BE2C (cell line): Measurements from ENCODE around the gene SCN11A.

Experiments used
- DNase-seq: peaks from one replicate; pipeline ENCODE4 v3.0.0-alpha.2; 2020
- H3K27me3 ChIP-seq: fragments of 250-450 bp; sonication (Bioruptor Pico); 2 replicates; pipeline ENCODE4 v1.5.1; 2020; ENCODE audit warnings: mild to moderate bottlenecking
- H3K36me3 ChIP-seq: fragments of 250-450 bp; sonication (Bioruptor Pico); 2 replicates; pipeline ENCODE4 v1.5.1; 2020; ENCODE audit warnings: mild to moderate bottlenecking
- H3K4me1 ChIP-seq: fragments of 250-450 bp; sonication (Bioruptor Pico); 2 replicates; pipeline ENCODE4 v1.5.1; 2020
- H3K4me3 ChIP-seq: 2 replicates; pipeline ENCODE4 v1.5.1; 2011; ENCODE audit warnings: low read depth, low read length
- H3K9me3 ChIP-seq: fragments of 250-450 bp; sonication (Bioruptor Pico); 2 replicates; pipeline ENCODE4 v1.5.1; 2020
- CTCF ChIP-seq: IDR thresholded peaks from 2 replicates; pipeline ENCODE4 v1.5.1; 2012; ENCODE audit warnings: mild to moderate bottlenecking, low read depth, low read length

Gene SCN11A

DNA sequence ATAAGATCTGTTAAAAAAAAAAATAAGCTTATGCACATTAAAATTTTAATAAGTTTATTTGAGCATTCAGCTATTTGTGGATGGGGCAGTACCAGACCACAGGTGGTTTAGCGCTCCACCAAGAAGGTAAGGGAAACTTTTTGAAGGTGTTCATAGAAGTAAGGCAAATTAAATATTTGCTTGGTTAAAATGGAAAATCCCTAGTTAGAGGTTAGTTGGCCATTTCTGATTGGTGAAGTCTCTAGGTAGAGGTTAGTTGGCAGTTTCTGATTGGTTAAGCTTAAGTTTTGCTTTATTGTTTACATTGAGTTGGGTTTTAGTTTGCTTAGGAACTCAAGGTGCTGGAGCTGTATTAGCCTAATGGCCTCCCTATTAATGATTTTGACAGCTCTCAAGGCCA is 30.7 kb downstream of the SCN11A start:
- no peak for DNase-seq
- Histone ChIP-seq H3K27me3 (no peaks in the 10 kb centered on the region), H3K9me3 (no peaks in the 10 kb centered on the region), H3K4me3 (no peak overlapping the region), H3K4me1 (no peaks in the 10 kb centered on the region), H3K36me3 (no peaks in the 10 kb centered on the region)
- TF ChIP-seq CTCF: no peak

GRCh38 chr3:39019299-39019698 is 32.4 kb downstream of the SCN11A start:
- Histone ChIP-seq H3K36me3 (no peaks in the 10 kb centered on the region), H3K9me3 (no peaks in the 10 kb centered on the region), H3K4me3 (no peak overlapping the region), H3K4me1 (no peaks in the 10 kb centered on the region), H3K27me3 (no peaks in the 10 kb centered on the region)
- no peak for TF ChIP-seq CTCF
- DNase-seq: no peak

DNA sequence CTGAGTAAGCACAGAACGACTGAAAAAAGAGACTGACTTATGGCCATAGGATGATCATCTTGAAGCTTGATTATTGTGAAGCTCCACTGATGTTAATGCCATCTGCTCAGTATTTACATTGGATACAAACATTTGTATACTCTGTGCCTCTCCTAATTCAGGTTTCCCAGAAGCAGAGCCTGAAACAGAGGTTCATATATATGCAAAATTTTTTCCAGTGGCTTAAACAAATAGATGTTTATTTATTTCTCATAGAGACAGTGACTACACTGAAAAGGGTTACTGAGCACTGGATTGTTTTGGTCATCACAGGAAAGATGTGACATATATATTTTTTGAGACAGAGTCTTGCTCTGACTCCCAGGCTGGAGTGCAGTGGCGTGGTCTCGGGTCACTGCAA is 36.3 kb downstream of the SCN11A start:
- no peaks in the 10 kb centered on the region for H3K36me3 ChIP-seq
- no peaks in the 10 kb centered on the region for H3K27me3 ChIP-seq
- H3K9me3 ChIP-seq: no peaks in the 10 kb centered on the region
- no peaks in the 10 kb centered on the region for H3K4me1 ChIP-seq
- no peak for DNase-seq
- TF ChIP-seq CTCF: no peak
- no peak overlapping the region for H3K4me3 ChIP-seq

DNA sequence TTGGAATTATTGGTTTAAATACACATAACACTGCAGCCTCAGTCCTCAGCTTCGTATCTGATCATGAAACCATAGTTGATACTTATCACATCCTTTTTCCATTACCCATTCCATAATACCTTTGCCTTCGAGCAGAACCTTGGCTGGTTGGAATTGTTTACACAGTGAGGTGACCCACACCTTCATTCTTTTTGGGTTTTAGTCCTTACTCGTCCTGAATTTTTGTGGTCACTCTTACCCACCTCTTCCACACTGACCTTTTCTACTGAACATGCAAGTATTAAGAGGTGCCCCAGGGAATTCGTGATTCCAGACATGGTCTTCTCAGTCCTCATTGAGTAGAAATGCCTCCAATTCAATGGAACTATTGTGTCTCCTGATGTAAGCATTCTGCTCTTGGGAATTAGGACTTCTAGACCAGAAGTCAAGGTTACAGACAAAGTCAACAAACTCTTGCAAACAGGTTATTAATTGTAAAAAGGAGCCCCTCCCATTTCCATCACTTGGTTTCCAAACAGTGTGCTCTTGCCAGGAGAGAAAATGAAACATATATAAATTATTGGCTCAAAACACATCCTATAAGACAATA is 37.7 kb downstream of the SCN11A start:
- Histone ChIP-seq H3K9me3 (no peaks in the 10 kb centered on the region), H3K27me3 (no peaks in the 10 kb centered on the region), H3K4me1 (no peaks in the 10 kb centered on the region), H3K36me3 (no peaks in the 10 kb centered on the region), H3K4me3 (no peak overlapping the region)
- no peak for TF ChIP-seq CTCF
- DNase-seq: no peak

DNA sequence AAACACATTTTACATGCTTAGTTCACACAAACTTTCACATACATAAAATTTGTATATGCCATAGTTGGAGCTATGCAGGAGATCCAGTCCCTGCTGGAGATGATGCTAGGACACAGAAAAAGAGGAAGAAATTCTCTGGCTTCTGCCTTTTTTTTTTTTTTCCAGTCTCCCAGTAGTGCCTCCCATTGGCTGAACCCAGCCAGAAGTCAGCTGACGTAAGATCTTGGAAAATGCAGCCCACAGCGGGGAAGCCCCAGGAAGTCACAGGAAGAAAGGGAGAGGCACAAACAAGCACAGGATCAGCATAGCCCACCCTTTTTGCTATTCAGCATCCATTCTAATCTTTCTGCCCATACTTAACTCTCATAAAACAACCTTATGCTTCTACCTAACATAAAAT is 38.5 kb downstream of the SCN11A start:
- no peaks in the 10 kb centered on the region for H3K27me3 ChIP-seq
- no peaks in the 10 kb centered on the region for H3K36me3 ChIP-seq
- no peak for TF ChIP-seq CTCF
- no peaks in the 10 kb centered on the region for H3K9me3 ChIP-seq
- no peak overlapping the region for H3K4me3 ChIP-seq
- no peaks in the 10 kb centered on the region for H3K4me1 ChIP-seq
- DNase-seq: no peak

GRCh38 chr3:39011191-39011736 is 40.5 kb downstream of the SCN11A start:
- Histone ChIP-seq H3K4me3 (no peak overlapping the region), H3K9me3 (no peaks in the 10 kb centered on the region), H3K27me3 (no peaks in the 10 kb centered on the region), H3K36me3 (no peaks in the 10 kb centered on the region), H3K4me1 (no peaks in the 10 kb centered on the region)
- no peak for DNase-seq
- no peak for TF ChIP-seq CTCF
